ENCODE results near the gene MT1A.

Gene MT1A

GRCh38 chr16:56632156-56632847, 6.2 kb upstream of the MT1A start, which contains the start of gene MT1M:
Gene MT1M (plus strand): TSS chr16:56632659. CDS start chr16:56632732, 73 bp downstream.
- no peak for DNase-seq

- no peak for DNase-seq
These were observed 5.6 kb upstream of the MT1A start for GRCh38 chr16:56632848-56633365.

- DNase-seq: no peak
These were observed 4.9 kb upstream of the MT1A start for GRCh38 chr16:56633535-56633934.

- no peak for DNase-seq
These were observed 3.6 kb upstream of the MT1A start for GRCh38 chr16:56634715-56635440.

GRCh38 chr16:56635441-56635967, 3.0 kb upstream of the MT1A start:
- no peak for DNase-seq

GRCh38 chr16:56636616-56637413, 1.7 kb upstream of the MT1A start:
- no peak for DNase-seq

GRCh38 chr16:56639045-56639444, 579 bp downstream of the MT1A start:
- DNase-seq: no peak

GRCh38 chr16:56640076-56640475, 1.6 kb downstream of the MT1A start:
- no peak for DNase-seq

DNA sequence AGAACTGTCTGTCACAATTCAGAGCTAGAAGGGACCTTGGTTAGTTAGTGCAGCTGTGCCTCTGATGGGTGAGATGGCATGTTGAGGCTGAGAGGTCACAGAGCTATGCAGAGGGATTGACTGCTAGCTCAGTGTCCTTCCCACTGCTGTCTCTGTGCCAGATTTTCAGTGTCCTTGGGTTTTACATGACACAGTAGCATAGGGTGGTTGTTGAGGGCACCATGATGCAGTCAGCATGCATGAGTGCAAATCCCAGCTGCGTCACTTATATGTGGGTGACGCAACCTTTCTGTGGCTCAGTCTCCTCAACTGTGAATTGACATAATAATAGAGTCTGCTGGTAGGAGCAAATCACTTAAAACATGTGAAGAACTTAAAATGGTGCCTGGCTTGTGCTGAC, 2.7 kb downstream of the MT1A start:
- DNase-seq: no peak

DNA sequence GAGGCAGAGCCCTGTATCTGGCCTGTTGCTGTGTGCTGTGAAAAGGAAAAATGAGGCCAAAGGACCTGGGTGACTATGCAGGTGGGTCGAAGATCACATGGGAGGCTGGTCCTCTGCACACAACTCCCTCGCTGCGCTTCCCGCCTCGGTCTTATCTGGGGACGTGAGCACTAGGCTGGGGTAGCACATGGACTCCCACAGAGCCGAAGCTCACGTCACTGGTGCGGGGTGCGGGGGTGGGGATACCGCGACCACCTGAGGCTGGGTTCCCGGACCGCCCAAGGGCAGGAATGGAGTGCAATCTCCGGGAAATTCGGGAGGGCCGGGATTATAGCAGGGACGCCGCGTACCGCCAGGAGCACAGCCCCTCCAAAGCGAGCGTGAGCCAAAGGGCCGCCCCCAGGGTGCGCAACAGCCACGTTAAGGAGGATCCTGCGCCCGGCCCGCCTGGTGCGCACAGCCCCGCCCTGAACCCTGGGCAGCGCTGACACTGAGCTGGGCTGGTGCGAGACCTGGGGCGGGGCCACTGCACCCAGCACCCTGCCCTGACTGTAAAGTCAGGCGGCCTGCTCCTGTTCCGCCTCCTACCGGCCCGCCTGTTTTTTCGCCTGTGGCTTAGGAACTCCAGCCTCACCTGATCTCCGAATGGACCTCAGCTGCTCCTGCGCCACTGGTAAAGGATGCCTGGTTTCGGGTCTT, 4.8 kb downstream of the MT1A start:
- DNase-seq: peak; percentile 78

GRCh38 chr16:56643833-56644232, 5.4 kb downstream of the MT1A start:
- no peak for DNase-seq

DNA sequence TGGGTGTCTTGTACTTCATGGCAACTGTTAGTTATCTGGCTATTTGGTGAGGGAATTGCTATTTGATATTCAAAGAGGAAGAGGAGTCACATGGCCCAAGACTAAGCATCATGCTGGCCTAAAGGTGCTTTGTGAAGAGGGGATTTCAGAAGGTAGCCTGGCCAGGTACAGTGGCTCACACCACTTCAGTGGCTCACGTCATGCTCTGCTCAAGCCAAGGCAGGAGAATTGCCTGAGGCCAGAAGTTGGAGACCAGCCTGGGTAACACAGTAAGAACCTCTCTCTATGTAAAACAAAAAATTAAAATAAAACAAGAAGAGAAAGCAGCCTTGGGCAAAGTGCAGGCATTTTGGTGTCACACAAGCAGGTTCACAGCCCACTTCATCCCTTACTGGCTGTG, 6.8 kb downstream of the MT1A start:
- no peak for DNase-seq

DNA sequence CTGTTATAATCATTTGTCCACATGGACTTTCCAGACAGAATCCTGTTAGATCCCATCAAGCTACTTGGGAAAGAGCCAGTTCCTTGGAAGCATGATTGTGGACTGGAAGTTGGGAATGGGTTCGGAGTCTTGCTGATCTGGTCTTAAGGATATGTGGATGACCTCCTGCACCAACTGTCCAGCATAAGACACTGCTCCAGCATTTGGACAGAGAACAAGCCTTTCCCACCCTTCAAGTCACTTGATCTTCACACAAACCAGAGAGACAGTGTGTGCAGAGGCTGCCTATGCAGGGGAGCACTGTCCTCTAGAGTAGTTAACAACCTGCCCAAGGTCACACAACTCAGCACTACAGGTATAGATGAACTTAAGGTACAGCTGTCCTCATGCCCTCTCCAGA, 7.4 kb downstream of the MT1A start:
- DNase-seq: no peak

DNA sequence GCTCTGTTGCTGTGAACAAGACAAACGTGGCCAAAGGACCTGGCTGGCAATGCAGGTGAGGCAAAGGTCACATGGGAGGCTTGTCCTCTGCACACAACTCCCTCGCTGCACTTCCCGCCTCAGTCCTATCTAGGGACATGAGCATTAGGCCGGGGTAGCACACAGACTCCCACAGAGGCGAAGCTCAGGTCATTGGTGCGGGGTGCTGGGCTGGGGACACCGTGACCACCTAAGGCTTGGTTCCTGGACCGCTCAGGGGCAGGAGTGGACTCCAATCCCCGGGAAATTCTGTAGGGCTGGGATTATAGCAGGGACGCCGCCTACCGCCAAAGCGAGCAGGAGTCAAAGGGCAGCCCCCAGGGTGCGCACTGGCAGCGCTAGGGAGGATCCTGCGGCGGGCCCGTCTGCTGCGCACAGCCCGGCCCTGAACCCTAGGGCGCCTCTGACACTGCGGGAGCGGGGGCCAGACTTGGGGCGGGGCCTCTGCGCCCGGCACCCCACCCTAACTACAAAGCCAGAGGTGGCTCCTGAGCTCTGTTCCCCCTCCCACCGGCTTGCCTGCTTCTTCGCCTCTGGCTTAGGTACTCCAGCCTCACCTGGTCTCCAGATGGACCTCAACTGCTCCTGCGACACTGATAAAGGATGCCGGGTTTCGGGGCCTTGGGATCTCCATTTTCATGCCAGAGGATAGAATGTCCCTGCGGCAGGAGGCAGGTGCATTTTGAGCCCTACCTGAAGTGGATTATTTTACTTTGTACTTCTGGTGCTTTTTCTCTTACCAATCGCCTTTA, 9.4 kb downstream of the MT1A start:
- no peak for DNase-seq

GRCh38 chr16:56649271-56649670, 10.8 kb downstream of the MT1A start:
- DNase-seq: no peak

GRCh38 chr16:56649820-56650219, 11.4 kb downstream of the MT1A start:
- DNase-seq: no peak

DNA sequence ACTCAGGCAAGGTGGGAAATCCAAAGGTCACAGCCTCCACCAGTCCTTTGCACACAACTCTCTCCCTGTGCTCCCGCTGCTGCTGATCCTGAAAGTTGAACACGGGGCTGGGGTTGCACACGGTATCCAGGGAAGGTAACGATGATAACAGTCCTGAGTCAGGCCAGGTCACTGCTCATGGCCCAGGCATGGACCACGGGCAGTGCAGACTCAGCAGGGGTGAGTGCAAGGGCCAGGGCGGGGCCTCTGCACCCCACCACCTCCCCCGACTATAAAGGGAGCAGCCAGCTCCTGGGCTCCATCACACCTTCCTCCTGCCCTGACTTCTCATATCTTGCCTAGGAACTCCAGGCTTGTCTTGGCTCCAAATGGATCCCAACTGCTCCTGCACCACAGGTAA, 13.1 kb downstream of the MT1A start, which contains the start of gene MT1B:
Gene MT1B, plus strand, starts transcription at position 301 of the 400 bp plus-strand sequence. Its CDS starts 68 bp downstream, at position 369.
- DNase-seq: no peak

GRCh38 chr16:56652600-56652999, 14.1 kb downstream of the MT1A start:
- no peak for DNase-seq

DNA sequence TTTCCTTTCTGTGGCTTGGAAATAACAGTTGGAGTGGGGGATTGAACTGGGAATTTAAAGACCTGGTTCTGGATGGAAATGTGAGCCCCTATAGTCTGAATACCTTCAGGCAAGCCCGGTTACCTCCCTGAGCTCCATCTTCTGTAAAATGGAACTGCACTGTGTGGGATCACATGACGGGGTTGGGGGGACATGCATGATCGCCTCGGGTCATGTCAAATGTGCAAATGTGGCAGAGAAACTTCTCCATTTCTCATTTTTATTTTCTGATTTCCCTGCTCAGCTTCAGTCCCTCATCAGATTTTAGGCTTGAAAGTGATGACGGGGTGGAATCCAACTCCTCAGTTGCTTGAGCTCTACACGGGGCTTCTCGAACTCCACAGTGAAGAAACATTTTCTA, 14.8 kb downstream of the MT1A start:
- no peak for DNase-seq

- DNase-seq: peak; percentile 64
These were observed 19.3 kb downstream of the MT1A start, which contains the start of gene MT1F for GRCh38 chr16:56657555-56658326. Gene MT1F (plus strand): TSS chr16:56657959. CDS start chr16:56658059, 100 bp downstream.
